ENCODE results near the gene CHN1. TPM values are rescaled to one million over a fixed set of nuclear protein-coding genes. Genes with fewer than 3 reads are reported as not detected.

The CHN1 gene
- total and polyA plus RNA-seq, 7 donors, result 2.1 to 15.6 (median 11.4) TPM

GRCh38 chr2:174939046-174939445 is 66.1 kb downstream of the CHN1 start:
- no peaks in the 10 kb centered on the region for H3K27me3 ChIP-seq
- H3K36me3 ChIP-seq, result no peaks in the 10 kb centered on the region
- H3K9me3 ChIP-seq, result no peaks in the 10 kb centered on the region
- H3K4me1 ChIP-seq, result no peaks in the 10 kb centered on the region
- no peak overlapping the region for H3K4me3 ChIP-seq
- DNase-seq, result no peak
- TF ChIP-seq EP300 (IDR thresholded peaks at IDR 0.05) (no peak), CTCF (IDR thresholded peaks at IDR 0.05) (no peak), POLR2AphosphoS5 (IDR thresholded peaks at IDR 0.05) (no peak), POLR2A (IDR thresholded peaks at IDR 0.05) (no peak)
- intact Hi-C loops (cut with DNase I), result no loop called here
- WGBS, 2 donors, result 84 to 88% methylated on average over 1 of the region's 1 CpG
- no peak overlapping the region for H3K27ac ChIP-seq

- 93 to 94% methylated on average over 3 of the region's 3 CpGs for WGBS, 2 donors
- TF ChIP-seq CTCF (IDR thresholded peaks at IDR 0.05), result no peak
- TF ChIP-seq POLR2AphosphoS5 (IDR thresholded peaks at IDR 0.05), result no peak
- TF ChIP-seq EP300 (IDR thresholded peaks at IDR 0.05), result no peak
- TF ChIP-seq POLR2A (IDR thresholded peaks at IDR 0.05), result no peak
- H3K27me3 ChIP-seq, result no peaks in the 10 kb centered on the region
- H3K4me3 ChIP-seq, result no peak overlapping the region
- no peak overlapping the region for H3K27ac ChIP-seq
- no peaks in the 10 kb centered on the region for H3K9me3 ChIP-seq
- no peaks in the 10 kb centered on the region for H3K4me1 ChIP-seq
- DNase-seq, result no peak
- intact Hi-C loops (cut with DNase I), result no loop called here
- no peaks in the 10 kb centered on the region for H3K36me3 ChIP-seq
These were observed 73.5 kb downstream of the CHN1 start for GRCh38 chr2:174931724-174932123.

- WGBS, 2 donors, result 75% methylated on average over 4 of the region's 4 CpGs
- H3K27me3 ChIP-seq, result no peaks in the 10 kb centered on the region
- no peak for DNase-seq
- intact Hi-C loops (cut with DNase I), result no loop called here
- no peak overlapping the region for H3K4me3 ChIP-seq
- no peaks in the 10 kb centered on the region for H3K9me3 ChIP-seq
- H3K36me3 ChIP-seq, result no peaks in the 10 kb centered on the region
- H3K4me1 ChIP-seq, result no peaks in the 10 kb centered on the region
- no peak for TF ChIP-seq POLR2AphosphoS5 (IDR thresholded peaks at IDR 0.05)
- no peak for TF ChIP-seq EP300 (IDR thresholded peaks at IDR 0.05)
- TF ChIP-seq POLR2A (IDR thresholded peaks at IDR 0.05), result no peak
- no peak for TF ChIP-seq CTCF (IDR thresholded peaks at IDR 0.05)
- no peak overlapping the region for H3K27ac ChIP-seq
These were observed 75.4 kb downstream of the CHN1 start for GRCh38 chr2:174929786-174930185.

GRCh38 chr2:174925046-174925784 is 80.0 kb downstream of the CHN1 start:
- Histone ChIP-seq H3K9me3 (no peaks in the 10 kb centered on the region), H3K36me3 (no peaks in the 10 kb centered on the region), H3K27me3 (no peaks in the 10 kb centered on the region), H3K4me1 (no peaks in the 10 kb centered on the region), H3K27ac (no peak overlapping the region), H3K4me3 (no peak overlapping the region)
- intact Hi-C loops (cut with DNase I), result no loop called here
- 87 to 96% methylated on average over 3 of the region's 3 CpGs for WGBS, 2 donors
- DNase-seq, result no peak
- TF ChIP-seq CTCF (IDR thresholded peaks at IDR 0.05), result no peak
- no peak for TF ChIP-seq POLR2A (IDR thresholded peaks at IDR 0.05)
- TF ChIP-seq POLR2AphosphoS5 (IDR thresholded peaks at IDR 0.05), result no peak
- TF ChIP-seq EP300 (IDR thresholded peaks at IDR 0.05), result no peak

Data from sigmoid colon (tissue), 7 donors.